ENCODE data around the gene POM121L2.

DNA sequence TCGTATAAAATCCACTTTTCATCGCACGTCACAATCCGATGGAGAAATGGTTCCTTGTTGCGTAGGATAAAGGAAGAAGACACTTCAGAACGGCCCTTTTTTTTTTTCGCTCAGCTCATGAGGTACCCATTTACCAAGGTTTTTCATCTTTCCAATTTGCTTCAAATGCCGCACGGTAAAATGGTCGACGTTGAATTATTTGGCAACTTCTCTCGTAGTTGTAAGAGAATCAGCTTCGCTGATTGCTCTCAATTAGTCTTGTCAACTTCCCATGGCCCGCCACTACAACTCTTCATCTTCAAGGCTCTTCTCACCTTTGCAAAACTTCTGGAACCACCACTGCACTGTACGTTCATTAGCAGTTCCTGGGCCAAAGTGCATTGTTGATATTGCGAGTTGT, 28.8 kb downstream of the POM121L2 start:
- TF ChIP-seq POLR2A (IDR thresholded peaks at IDR 0.05) (no peak), CTCF (IDR thresholded peaks at IDR 0.05) (no peak)

Measured in testis (tissue), 2 donors.